SJCRH30 (cell line): ENCODE data around the gene CD101. TPM values are rescaled to one million over a fixed set of nuclear protein-coding genes. Genes with fewer than 3 reads are reported as not detected.

Source experiments
- DNase-seq, 2 experiments: peaks; one replicate each; pipeline ENCODE4 v3.0.0-alpha.2; 2015 to 2020
- H3K27ac ChIP-seq: fragments of 250-450 bp; sonication (Bioruptor Pico); 2 replicates; pipeline ENCODE4 v1.5.1; 2020; ENCODE audit warnings: mild to moderate bottlenecking, moderate library complexity
- H3K27me3 ChIP-seq: fragments of 250-450 bp; sonication (Bioruptor Pico); 2 replicates; pipeline ENCODE4 v1.5.1; 2020; ENCODE audit warnings: mild to moderate bottlenecking, moderate library complexity
- H3K36me3 ChIP-seq: fragments of 250-450 bp; sonication (Bioruptor Pico); 2 replicates; pipeline ENCODE4 v1.5.1; 2020; ENCODE audit warnings: mild to moderate bottlenecking, moderate library complexity
- H3K4me1 ChIP-seq: fragments of 250-450 bp; sonication (Bioruptor Pico); 2 replicates; pipeline ENCODE4 v1.5.1; 2020; ENCODE audit warnings: mild to moderate bottlenecking, moderate library complexity
- H3K4me3 ChIP-seq: fragments of 250-450 bp; sonication (Bioruptor Pico); 2 replicates; pipeline ENCODE4 v1.5.1; 2020; ENCODE audit warnings: mild to moderate bottlenecking, moderate library complexity
- H3K9me3 ChIP-seq: fragments of 250-450 bp; sonication (Bioruptor Pico); replicated peaks from 2 replicates; pipeline ENCODE4 v1.5.1; 2020; ENCODE audit warnings: mild to moderate bottlenecking, moderate library complexity
- total RNA-seq: library from RNA; depleted of rRNA; stranded (reverse); fragments of >200 nt; shearing (Covaris generic); gene quantifications from 2 replicates; pipeline ENCODE4 v1.2.3, GENCODE V29; 2014

Gene CD101
- total RNA-seq, 1 experiment from 2014 or later = 2.3 TPM

DNA sequence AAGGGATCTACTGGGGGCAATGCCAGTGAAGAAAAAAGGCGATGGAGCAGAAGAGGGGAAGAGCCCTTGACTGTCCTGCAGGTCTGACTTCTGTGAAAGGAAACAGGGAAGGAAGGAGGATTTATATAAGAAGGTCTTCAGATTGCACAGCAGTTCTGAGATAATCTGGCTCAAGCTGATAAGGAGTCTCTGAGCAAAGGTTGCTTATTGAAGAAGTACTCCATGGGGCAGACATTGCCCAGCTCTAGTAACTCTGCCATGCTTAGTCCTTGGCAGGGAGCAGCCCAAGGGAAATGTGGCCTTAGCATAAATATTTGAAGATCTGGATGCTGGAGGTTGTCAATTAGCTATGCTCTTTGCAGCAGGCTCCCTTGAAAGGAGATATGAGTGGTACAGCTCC lies 42.7 kb downstream of the CD101 start:
- Histone ChIP-seq H3K27me3 (no peaks in the 10 kb centered on the region), H3K4me1 (peaks cover 7% of the 10 kb centered on the region), H3K4me3 (no peak overlapping the region), H3K27ac (no peak overlapping the region), H3K36me3 (no peaks in the 10 kb centered on the region), H3K9me3 (no peaks in the 10 kb centered on the region; the same call in 1 of the 2 replicates)
- DNase-seq = no peak

DNA sequence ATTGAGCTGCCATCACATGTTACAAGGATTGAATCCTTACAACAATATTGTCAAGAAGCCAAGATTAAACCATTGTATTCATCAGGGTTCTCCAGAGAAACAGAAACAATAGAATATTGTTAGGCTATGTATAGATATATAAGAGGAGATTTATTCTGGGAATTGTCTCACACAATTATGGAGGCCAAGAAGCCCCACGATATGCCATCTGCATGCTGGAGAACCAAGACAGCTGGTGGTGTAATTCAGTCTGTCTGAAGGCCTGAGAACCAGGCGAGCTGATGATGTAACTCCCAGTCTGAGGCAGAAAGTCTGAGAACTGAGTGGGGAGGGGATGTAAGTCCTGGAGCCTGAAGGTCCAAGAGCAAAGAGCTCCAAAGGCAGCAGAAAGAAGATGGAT lies 44.1 kb downstream of the CD101 start:
- Histone ChIP-seq H3K27ac (peak overlapping the region; percentile 17; the same call in 1 of the 2 replicates), H3K27me3 (no peaks in the 10 kb centered on the region), H3K4me1 (peaks cover 7% of the 10 kb centered on the region), H3K36me3 (no peaks in the 10 kb centered on the region), H3K4me3 (no peak overlapping the region), H3K9me3 (no peaks in the 10 kb centered on the region; the same call in 1 of the 2 replicates)
- DNase-seq = peak; percentile 52 to 65

- H3K4me1 ChIP-seq = peaks cover 7% of the 10 kb centered on the region
- no peak overlapping the region for H3K4me3 ChIP-seq
- DNase-seq = no peak
- H3K27ac ChIP-seq = no peak overlapping the region
- no peaks in the 10 kb centered on the region for H3K9me3 ChIP-seq
- H3K27me3 ChIP-seq = no peaks in the 10 kb centered on the region
- H3K36me3 ChIP-seq = no peaks in the 10 kb centered on the region
These were observed 45.2 kb downstream of the CD101 start for GRCh38 chr1:117046781-117047180.

DNA sequence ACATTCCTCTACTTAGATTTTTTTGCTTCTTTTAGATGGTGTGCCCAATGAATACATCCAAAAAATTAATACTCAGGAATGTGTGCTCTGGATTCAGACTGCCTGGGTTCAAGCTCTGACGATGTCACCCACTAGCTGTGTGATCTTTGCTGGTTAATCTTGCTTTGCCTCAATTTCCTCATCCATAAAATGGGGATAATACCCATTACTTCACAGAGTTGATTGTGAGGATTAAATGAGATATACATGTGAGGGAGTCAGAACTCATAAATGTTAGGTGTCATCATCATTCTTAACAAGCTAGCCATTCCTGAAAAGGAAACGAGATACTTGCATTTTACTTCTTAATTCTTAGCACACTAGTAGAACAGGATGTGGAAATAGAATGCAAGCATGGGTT lies 45.7 kb downstream of the CD101 start:
- no peaks in the 10 kb centered on the region for H3K9me3 ChIP-seq

GRCh38 chr1:117049857-117050256 lies 48.3 kb downstream of the CD101 start:
- Histone ChIP-seq H3K4me3 (no peak overlapping the region), H3K4me1 (peaks cover 7% of the 10 kb centered on the region), H3K27ac (no peak overlapping the region), H3K36me3 (no peaks in the 10 kb centered on the region), H3K9me3 (no peaks in the 10 kb centered on the region), H3K27me3 (no peaks in the 10 kb centered on the region)
- DNase-seq = no peak

More for the DNA sequence above, 45.7 kb downstream of the CD101 start:
- no peak for DNase-seq
- no peak overlapping the region for H3K4me3 ChIP-seq
- peaks cover 7% of the 10 kb centered on the region for H3K4me1 ChIP-seq
- H3K27me3 ChIP-seq = no peaks in the 10 kb centered on the region
- no peaks in the 10 kb centered on the region for H3K36me3 ChIP-seq
- no peak overlapping the region for H3K27ac ChIP-seq

- Histone ChIP-seq H3K27me3 (no peaks in the 10 kb centered on the region), H3K9me3 (no peaks in the 10 kb centered on the region), H3K36me3 (no peaks in the 10 kb centered on the region), H3K4me3 (no peak overlapping the region), H3K4me1 (no peaks in the 10 kb centered on the region), H3K27ac (no peak overlapping the region)
- DNase-seq = no peak
These were observed 49.9 kb downstream of the CD101 start for GRCh38 chr1:117051224-117052064.

DNA sequence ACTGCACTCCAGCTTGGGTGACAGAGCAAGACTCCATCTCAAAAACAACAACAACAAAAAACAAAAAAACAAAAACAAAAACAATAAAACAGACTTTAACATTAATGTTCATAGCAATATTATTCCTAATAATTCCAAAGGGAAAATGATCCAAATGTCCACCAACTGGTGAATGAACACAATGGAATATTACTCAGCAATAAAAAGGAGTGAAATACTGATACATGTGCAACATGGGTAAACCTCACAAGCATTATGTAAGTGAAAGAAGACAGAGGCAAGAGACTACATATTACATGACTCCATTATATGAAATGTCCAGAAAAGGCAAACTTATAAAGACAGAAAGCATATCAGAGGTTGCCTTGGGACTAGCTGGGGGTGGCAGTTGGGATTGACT lies 52.5 kb downstream of the CD101 start:
- H3K9me3 ChIP-seq = no peaks in the 10 kb centered on the region
- H3K4me3 ChIP-seq = no peak overlapping the region
- no peaks in the 10 kb centered on the region for H3K36me3 ChIP-seq
- H3K27ac ChIP-seq = no peak overlapping the region
- no peak for DNase-seq
- no peaks in the 10 kb centered on the region for H3K4me1 ChIP-seq
- H3K27me3 ChIP-seq = no peaks in the 10 kb centered on the region

DNA sequence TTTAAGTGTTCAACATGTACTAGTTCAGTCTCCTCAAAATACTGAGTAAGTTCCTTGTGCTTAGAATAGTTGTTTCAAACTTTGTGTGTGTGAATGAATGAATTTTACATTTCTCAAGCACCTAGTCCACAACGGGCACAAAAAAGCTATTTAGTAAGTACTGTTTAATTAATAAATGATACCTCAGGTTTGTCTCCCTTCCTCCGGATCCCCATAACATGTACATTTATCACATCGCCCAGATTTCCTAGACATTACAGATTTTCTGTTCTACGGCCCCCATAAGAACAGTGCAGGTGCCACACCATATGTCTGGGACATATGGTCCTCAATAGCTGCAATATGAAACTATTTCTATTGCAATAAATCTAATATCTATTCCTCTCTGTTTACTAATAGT lies 57.2 kb downstream of the CD101 start:
- peaks cover 10% of the 10 kb centered on the region for H3K4me1 ChIP-seq
- no peaks in the 10 kb centered on the region for H3K27me3 ChIP-seq
- H3K9me3 ChIP-seq = no peaks in the 10 kb centered on the region
- DNase-seq = no peak
- peak overlapping the region; percentile 75 for H3K4me3 ChIP-seq
- H3K36me3 ChIP-seq = 0 out of 2 replicates have a peak, but pooled peaks cover 3% of the 10 kb centered on the region
- H3K27ac ChIP-seq = no peak overlapping the region; the same call in 1 of the 2 replicates

DNA sequence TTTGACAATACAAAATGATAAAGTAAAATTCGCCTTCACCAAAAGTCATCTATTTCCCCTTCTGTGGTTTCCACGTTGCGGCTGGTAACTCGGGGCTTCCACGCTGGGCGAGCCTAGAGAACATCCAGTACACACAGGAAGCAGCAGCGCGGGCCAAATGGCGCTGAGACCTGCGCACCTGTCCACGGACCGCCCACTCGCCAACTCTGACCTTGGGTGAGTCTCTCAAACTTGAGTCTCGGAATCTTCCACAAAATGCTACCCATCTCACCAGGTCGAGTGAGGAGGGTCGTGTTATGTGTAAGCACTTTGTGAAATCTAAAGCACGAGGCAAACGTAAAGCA lies 57.7 kb downstream of the CD101 start:
- H3K36me3 ChIP-seq = 0 out of 2 replicates have a peak, but pooled peaks cover 3% of the 10 kb centered on the region

DNA sequence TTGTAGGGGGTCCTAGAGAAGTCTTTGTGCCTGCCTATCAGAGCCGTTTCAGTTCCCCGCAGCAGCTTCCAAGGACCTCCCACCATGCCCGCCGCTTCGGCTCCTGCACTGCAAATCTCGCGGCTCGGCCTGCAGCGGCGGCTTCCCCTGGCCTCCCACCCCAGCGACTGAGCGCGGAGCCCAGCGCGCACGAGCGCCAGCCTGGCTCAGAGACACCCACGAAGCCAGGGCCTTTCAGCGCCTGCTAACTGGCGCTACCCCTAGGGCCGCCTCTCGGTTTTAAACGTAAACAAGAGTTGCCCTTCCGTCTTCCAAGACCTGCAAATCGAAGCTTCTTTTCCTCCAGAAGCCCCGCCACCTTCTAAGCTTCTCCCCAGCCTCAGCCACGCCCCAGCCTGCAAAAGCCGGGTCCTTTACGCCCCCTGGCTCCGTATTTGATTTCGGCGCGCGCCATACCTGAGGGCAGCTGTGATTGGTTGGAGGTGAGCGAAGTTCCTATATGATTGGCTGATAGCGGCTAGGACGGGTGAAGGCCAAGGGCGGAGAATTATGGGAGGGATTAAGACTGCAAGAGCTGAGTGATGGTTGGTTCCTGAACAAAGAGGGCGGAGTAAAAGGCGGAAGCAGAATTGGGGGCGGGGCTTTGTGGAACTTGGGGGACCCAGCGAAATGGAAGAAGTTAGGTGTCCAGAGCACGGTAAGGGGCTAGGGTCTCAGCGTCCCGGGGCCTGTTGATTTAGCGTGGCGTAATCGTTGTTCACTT lies 58.3 kb downstream of the CD101 start, which contains the start of gene TTF2:
TSS of gene TTF2 (plus strand) at position 649 of the 763 bp plus-strand sequence. CDS start at position 670, 21 bp downstream.
- no peaks in the 10 kb centered on the region for H3K27me3 ChIP-seq
- H3K4me1 ChIP-seq = peaks cover 10% of the 10 kb centered on the region
- peaks cover 5% of the 10 kb centered on the region; the same call in 1 of the 2 replicates for H3K36me3 ChIP-seq
- no peaks in the 10 kb centered on the region for H3K9me3 ChIP-seq
- H3K4me3 ChIP-seq = peak within 1 kb of the TSS; percentile 75
- H3K27ac ChIP-seq = peak within 1 kb of the TSS; percentile 77
- DNase-seq = peak; percentile 98 to 100

More for the DNA sequence above, 57.7 kb downstream of the CD101 start:
- H3K4me1 ChIP-seq = peaks cover 10% of the 10 kb centered on the region
- H3K9me3 ChIP-seq = no peaks in the 10 kb centered on the region
- peak overlapping the region; percentile 77 for H3K27ac ChIP-seq
- H3K4me3 ChIP-seq = peak overlapping the region; percentile 75
- H3K27me3 ChIP-seq = no peaks in the 10 kb centered on the region
- peak in 1 of 2 experiments; percentile 62 for DNase-seq

DNA sequence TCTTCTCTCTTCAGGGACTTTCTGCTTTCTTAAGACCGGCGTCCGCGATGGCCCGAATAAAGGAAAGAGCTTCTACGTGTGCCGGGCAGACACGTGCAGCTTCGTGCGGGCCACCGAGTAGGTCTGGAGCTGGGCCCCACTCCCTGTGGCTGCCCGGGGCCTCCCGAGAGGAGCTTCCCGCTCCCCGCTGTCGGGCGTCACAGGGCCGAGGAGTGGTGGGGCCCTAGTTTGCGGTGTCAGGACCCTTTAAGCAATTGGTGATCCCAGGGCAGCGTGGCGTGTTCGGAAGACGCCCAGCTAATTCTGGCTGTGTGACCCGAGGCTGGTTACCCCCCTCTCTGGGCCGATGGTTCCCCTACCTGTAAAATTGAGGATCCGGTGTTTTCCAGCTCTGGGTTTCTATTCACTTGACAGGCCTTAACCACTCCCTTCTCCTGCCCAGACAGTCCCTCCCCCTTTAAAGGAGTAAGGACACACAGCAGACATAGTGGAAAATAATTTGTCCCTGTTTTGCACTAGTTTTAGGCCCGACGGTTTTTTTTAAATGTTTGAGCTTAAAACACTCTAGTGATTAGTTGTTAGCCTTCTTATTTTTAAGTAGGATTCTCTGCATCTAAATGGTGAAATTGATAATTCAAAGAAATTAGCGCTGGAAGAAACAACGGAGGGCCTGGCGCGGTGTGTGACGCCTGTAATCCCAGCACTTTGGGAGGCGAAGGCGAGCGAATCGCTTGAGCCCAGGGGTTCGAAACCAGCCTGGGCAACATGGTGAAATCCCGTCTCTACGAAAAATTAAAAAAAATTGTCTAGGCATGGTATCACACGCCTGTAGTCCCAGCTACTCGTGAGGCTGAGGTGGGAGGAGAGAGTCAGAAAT lies 59.1 kb downstream of the CD101 start:
- H3K27ac ChIP-seq = peak overlapping the region; percentile 77
- H3K27me3 ChIP-seq = no peaks in the 10 kb centered on the region
- peaks cover 9% of the 10 kb centered on the region; the same call in 1 of the 2 replicates for H3K36me3 ChIP-seq
- peaks cover 10% of the 10 kb centered on the region for H3K4me1 ChIP-seq
- peak; percentile 24 to 45 for DNase-seq
- H3K9me3 ChIP-seq = no peaks in the 10 kb centered on the region
- peak overlapping the region; percentile 75 for H3K4me3 ChIP-seq

GRCh38 chr1:117061986-117062415 lies 60.4 kb downstream of the CD101 start:
- Histone ChIP-seq H3K36me3 (peaks cover 16% of the 10 kb centered on the region), H3K27ac (no peak overlapping the region), H3K27me3 (no peaks in the 10 kb centered on the region), H3K9me3 (no peaks in the 10 kb centered on the region), H3K4me3 (no peak overlapping the region), H3K4me1 (peaks cover 10% of the 10 kb centered on the region)
- DNase-seq = peak in 1 of 2 experiments; percentile 23

DNA sequence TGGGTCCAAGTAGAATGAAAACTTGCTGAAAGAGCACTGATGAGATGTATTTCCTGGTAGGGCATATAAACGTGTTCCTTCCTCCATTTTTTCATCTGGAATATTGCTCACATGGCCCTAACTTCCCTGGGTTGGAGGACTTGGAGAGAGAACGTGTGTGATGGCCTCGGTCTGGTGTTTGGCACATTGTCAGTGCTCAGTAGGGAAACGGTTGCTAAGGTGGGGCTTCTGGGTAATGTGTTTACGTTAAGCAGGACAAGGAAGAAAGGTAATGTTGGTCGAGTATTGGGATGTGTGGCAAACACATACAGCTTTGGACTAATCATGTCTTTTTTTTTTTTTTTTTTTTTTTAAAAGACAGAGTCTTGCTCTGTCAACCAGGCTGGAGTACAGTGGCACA lies 64.8 kb downstream of the CD101 start:
- no peak overlapping the region for H3K4me3 ChIP-seq
- peaks cover 37% of the 10 kb centered on the region for H3K36me3 ChIP-seq
- peaks cover 8% of the 10 kb centered on the region for H3K4me1 ChIP-seq
- no peaks in the 10 kb centered on the region for H3K27me3 ChIP-seq
- no peak overlapping the region for H3K27ac ChIP-seq
- DNase-seq = no peak
- no peaks in the 10 kb centered on the region for H3K9me3 ChIP-seq
